ENCODE results near the gene MAVS.

DNA sequence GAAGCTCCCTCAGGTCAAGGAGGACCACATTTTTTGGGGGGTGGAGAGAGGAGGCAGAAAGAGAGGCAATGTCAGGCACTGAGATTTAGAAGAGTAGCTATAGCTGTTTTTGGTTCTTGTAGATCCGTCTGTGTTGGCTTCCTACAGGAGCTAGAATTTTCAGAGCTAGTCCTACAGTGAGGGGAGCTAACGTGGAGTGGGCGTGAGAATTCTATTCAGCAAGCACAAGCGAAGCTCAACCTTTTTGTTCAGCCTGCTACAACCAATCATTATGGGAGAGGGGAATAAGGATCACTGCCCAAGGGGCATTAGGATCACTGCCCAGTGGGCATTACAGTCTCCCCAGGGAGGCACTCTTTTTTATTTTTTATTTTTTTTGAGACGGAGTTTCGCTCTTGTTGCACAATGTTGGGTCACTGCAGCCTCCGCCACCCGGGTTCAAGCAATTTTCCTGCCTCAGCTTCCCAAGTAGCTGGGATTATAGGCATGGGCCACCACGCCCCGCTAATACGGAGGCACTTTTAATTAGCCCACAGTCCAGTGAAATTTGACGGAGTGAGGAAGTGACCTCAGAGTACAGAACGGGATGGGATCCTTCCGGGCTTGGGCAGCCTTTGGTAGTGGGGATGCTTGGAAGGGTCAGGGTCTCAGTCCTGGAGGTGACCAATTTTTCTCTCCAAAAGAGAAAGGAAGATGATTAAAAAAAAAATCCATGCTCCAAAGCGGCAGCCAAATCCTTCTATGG lies 41.4 kb downstream of the MAVS start:
- TF ChIP-seq RXRA (IDR thresholded peaks at IDR 0.05; ENCODE audit: borderline replicate concordance, low read depth) (no peak), EP300 (IDR thresholded peaks at IDR 0.05; ENCODE audit: borderline replicate concordance in 1 of 2, low read depth in 1 of 2, low read length in 1 of 2) (no peak), NRF1 (IDR thresholded peaks at IDR 0.05; ENCODE audit: low read depth, low read length) (no peak), EZH2phosphoT487 (IDR thresholded peaks at IDR 0.05; ENCODE audit: borderline replicate concordance, low read depth) (no peak), FOXJ3 (CRISPR knock-in tag; IDR thresholded peaks at IDR 0.05) (no peak), FOXM1 (IDR thresholded peaks at IDR 0.05; ENCODE audit: low read depth) (no peak), NFIC (IDR thresholded peaks at IDR 0.05; ENCODE audit: borderline replicate concordance) (no peak), TAF1 (IDR thresholded peaks at IDR 0.05; ENCODE audit: borderline replicate concordance, low read depth, low read length) (no peak), MXI1 (IDR thresholded peaks at IDR 0.05; ENCODE audit: low read depth, low read length) (no peak; the same call in 1 of the 2 replicates), TEAD4 (IDR thresholded peaks at IDR 0.05; ENCODE audit: borderline replicate concordance, insufficient read depth) (no peak)
- TF ChIP-seq, protein P1, sequence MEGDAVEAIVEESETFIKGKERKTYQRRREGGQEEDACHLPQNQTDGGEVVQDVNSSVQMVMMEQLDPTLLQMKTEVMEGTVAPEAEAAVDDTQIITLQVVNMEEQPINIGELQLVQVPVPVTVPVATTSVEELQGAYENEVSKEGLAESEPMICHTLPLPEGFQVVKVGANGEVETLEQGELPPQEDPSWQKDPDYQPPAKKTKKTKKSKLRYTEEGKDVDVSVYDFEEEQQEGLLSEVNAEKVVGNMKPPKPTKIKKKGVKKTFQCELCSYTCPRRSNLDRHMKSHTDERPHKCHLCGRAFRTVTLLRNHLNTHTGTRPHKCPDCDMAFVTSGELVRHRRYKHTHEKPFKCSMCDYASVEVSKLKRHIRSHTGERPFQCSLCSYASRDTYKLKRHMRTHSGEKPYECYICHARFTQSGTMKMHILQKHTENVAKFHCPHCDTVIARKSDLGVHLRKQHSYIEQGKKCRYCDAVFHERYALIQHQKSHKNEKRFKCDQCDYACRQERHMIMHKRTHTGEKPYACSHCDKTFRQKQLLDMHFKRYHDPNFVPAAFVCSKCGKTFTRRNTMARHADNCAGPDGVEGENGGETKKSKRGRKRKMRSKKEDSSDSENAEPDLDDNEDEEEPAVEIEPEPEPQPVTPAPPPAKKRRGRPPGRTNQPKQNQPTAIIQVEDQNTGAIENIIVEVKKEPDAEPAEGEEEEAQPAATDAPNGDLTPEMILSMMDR (IDR thresholded peaks at IDR 0.05): no peak
- TF ChIP-seq, protein P2, sequence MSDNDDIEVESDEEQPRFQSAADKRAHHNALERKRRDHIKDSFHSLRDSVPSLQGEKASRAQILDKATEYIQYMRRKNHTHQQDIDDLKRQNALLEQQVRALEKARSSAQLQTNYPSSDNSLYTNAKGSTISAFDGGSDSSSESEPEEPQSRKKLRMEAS (IDR thresholded peaks at IDR 0.05; ENCODE audit: low read depth): no peak
- TF ChIP-seq, protein P3, sequence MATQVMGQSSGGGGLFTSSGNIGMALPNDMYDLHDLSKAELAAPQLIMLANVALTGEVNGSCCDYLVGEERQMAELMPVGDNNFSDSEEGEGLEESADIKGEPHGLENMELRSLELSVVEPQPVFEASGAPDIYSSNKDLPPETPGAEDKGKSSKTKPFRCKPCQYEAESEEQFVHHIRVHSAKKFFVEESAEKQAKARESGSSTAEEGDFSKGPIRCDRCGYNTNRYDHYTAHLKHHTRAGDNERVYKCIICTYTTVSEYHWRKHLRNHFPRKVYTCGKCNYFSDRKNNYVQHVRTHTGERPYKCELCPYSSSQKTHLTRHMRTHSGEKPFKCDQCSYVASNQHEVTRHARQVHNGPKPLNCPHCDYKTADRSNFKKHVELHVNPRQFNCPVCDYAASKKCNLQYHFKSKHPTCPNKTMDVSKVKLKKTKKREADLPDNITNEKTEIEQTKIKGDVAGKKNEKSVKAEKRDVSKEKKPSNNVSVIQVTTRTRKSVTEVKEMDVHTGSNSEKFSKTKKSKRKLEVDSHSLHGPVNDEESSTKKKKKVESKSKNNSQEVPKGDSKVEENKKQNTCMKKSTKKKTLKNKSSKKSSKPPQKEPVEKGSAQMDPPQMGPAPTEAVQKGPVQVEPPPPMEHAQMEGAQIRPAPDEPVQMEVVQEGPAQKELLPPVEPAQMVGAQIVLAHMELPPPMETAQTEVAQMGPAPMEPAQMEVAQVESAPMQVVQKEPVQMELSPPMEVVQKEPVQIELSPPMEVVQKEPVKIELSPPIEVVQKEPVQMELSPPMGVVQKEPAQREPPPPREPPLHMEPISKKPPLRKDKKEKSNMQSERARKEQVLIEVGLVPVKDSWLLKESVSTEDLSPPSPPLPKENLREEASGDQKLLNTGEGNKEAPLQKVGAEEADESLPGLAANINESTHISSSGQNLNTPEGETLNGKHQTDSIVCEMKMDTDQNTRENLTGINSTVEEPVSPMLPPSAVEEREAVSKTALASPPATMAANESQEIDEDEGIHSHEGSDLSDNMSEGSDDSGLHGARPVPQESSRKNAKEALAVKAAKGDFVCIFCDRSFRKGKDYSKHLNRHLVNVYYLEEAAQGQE (IDR thresholded peaks at IDR 0.05; ENCODE audit: low read depth, low read length): no peak

Measured in SK-N-SH (cell line).